ENCODE results near the gene ZFYVE28. TPM values are rescaled to one million over a fixed set of nuclear protein-coding genes. Genes with fewer than 3 reads are reported as not detected.

Gene ZFYVE28
- total and polyA plus RNA-seq, 2 donors (not counting 1 experiment from before 2014, with no cell fraction given) = 5.8 to 12.1 TPM

DNA sequence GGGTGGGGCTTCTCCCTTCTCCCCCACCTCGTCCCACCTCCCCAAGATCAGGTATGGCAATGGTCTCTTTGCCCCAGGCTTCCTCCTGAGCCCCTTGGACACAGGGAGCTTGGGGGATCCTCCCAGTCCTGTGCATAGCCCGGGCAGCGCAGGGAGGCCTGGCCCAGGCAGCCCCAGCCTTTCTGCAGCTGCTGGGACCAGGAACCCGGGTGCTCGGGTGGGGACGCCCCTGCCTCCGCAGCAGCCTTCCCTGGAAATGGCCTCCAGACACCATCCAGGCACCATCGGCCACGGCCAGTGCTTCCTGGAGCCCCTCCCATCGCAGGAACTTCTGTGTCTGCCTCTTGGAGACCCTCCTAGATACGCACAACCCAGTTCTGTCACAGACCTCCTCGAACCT lies 150.6 kb downstream of the ZFYVE28 start:
- ChIA-PET CTCF (no interaction called here), POLR2A (no interaction called here)
- Histone ChIP-seq H2AFZ (ENCODE audit: insufficient read depth, low read depth, low read length, poor library complexity, severe bottlenecking) (no peak overlapping the region), H3K4me2 (replicated peaks; ENCODE audit: low read depth, low read length, poor library complexity, severe bottlenecking) (no peak overlapping the region), H3K4me3 (ENCODE audit: control extremely low read depth in 1 of 5, extremely low read depth in 1 of 5, insufficient read depth in 1 of 5, low read depth in 2 of 5, low read length in 4 of 5) (no peak overlapping the region), H3K4me1 (ENCODE audit: control insufficient read depth in 2 of 2, insufficient read depth in 2 of 2, low read length in 2 of 2) (peaks cover 8 to 15% of the 10 kb centered on the region in 2 donors), H3K9ac (ENCODE audit: low read length) (no peak overlapping the region), H3K79me2 (ENCODE audit: control insufficient read depth, insufficient read depth, low read length) (peaks cover 4% of the 10 kb centered on the region), H4K20me1 (ENCODE audit: control insufficient read depth, insufficient read depth, low read length, poor library complexity, severe bottlenecking) (no peaks in the 10 kb centered on the region), H3K27me3 (replicated peaks in 1 of 4; ENCODE audit: control extremely low read depth in 1 of 4, control insufficient read depth in 3 of 4, insufficient read depth in 4 of 4, low read length in 3 of 4) (no peaks in the 10 kb centered on the region), H3K9me3 (ENCODE audit: control extremely low read depth in 1 of 3, control insufficient read depth in 2 of 3, insufficient read depth in 1 of 3, low read length in 2 of 3) (no peaks in the 10 kb centered on the region), H3K36me3 (replicated peaks in 1 of 2; ENCODE audit: control extremely low read depth in 1 of 2, control insufficient read depth in 1 of 2, extremely low read depth in 1 of 2, insufficient read depth in 2 of 2, low read length in 1 of 2) (no peaks in the 10 kb centered on the region), H3K27ac (ENCODE audit: low read length in 2 of 2) (no peak overlapping the region)
- no peak for DNase-seq
- 91% methylated on average over 9 of the region's 12 CpGs for WGBS (ENCODE audit: insufficient coverage)
- no peaks in the 10 kb centered on the region for H3K27me3 Mint-ChIP-seq
- TF ChIP-seq, protein P1, sequence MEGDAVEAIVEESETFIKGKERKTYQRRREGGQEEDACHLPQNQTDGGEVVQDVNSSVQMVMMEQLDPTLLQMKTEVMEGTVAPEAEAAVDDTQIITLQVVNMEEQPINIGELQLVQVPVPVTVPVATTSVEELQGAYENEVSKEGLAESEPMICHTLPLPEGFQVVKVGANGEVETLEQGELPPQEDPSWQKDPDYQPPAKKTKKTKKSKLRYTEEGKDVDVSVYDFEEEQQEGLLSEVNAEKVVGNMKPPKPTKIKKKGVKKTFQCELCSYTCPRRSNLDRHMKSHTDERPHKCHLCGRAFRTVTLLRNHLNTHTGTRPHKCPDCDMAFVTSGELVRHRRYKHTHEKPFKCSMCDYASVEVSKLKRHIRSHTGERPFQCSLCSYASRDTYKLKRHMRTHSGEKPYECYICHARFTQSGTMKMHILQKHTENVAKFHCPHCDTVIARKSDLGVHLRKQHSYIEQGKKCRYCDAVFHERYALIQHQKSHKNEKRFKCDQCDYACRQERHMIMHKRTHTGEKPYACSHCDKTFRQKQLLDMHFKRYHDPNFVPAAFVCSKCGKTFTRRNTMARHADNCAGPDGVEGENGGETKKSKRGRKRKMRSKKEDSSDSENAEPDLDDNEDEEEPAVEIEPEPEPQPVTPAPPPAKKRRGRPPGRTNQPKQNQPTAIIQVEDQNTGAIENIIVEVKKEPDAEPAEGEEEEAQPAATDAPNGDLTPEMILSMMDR (IDR thresholded peaks at IDR 0.05) = no peak
- TF ChIP-seq EZH2 (IDR thresholded peaks at IDR 0.05; ENCODE audit: borderline replicate concordance, insufficient read depth, low read depth, low read length, poor library complexity, severe bottlenecking) = no peak
- no peaks in the 10 kb centered on the region for H3K9me3 Mint-ChIP-seq (ENCODE audit: insufficient read depth)
- H3K4me1 Mint-ChIP-seq = peaks cover 5% of the 10 kb centered on the region
- ATAC-seq (ENCODE audit: low read depth) = no peak
- intact Hi-C loops (cut with micrococcal nuclease) = loop anchor here (10.0 kb wide), 1 partner anchor 427 kb away; no protein-coding TSS in a partner anchor
- no peak overlapping the region for H3K4me3 Mint-ChIP-seq
- H3K27ac Mint-ChIP-seq = no peak overlapping the region

DNA sequence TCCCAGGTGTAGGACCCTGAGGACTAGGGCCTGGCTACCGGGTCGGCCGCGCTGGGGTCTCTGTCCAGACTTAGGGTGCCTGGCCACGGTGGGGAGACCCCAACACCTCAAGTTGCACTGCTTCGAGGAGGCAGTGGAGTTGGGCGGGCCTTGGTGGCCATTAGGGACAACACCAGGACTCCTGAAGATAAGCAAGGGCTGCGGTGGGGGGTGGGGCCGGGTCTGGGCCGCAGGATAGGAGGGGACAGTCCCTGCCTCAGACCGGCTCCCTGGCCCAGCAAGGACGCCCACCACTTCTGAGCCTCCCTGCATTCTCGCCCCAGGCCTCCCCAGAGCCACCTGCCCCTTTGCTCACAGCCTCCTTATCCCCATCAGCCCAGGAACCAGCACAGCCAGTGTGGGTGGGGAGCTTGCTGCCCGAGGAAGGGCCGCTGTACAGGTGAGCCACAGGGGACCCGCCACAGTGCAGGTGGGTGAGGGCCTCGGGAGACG lies 151.1 kb downstream of the ZFYVE28 start:
- POLR2A ChIA-PET = no interaction called here
- no peak overlapping the region for H3K9ac ChIP-seq (ENCODE audit: low read length)
- H3K4me3 Mint-ChIP-seq = no peak overlapping the region
- ATAC-seq (ENCODE audit: low read depth) = no peak
- H3K36me3 ChIP-seq (replicated peaks in 1 of 2; ENCODE audit: control extremely low read depth in 1 of 2, control insufficient read depth in 1 of 2, extremely low read depth in 1 of 2, insufficient read depth in 2 of 2, low read length in 1 of 2) = no peaks in the 10 kb centered on the region
- CTCF ChIA-PET = no interaction called here
- peaks cover 10 to 18% of the 10 kb centered on the region in 2 donors for H3K4me1 ChIP-seq (ENCODE audit: control insufficient read depth in 2 of 2, insufficient read depth in 2 of 2, low read length in 2 of 2)
- no peak overlapping the region for H3K27ac ChIP-seq (ENCODE audit: low read length in 2 of 2)
- DNase-seq = no peak
- H3K79me2 ChIP-seq (ENCODE audit: control insufficient read depth, insufficient read depth, low read length) = peaks cover 4% of the 10 kb centered on the region
- no peak for TF ChIP-seq EZH2 (IDR thresholded peaks at IDR 0.05; ENCODE audit: borderline replicate concordance, insufficient read depth, low read depth, low read length, poor library complexity, severe bottlenecking)
- TF ChIP-seq, protein P1 (IDR thresholded peaks at IDR 0.05) = no peak
- no peak overlapping the region for H3K27ac Mint-ChIP-seq
- H3K4me2 ChIP-seq (replicated peaks; ENCODE audit: low read depth, low read length, poor library complexity, severe bottlenecking) = no peak overlapping the region
- H4K20me1 ChIP-seq (ENCODE audit: control insufficient read depth, insufficient read depth, low read length, poor library complexity, severe bottlenecking) = no peaks in the 10 kb centered on the region
- intact Hi-C loops (cut with micrococcal nuclease) = loop anchor here (10.0 kb wide), 1 partner anchor 427 kb away; no protein-coding TSS in a partner anchor
- no peaks in the 10 kb centered on the region for H3K27me3 Mint-ChIP-seq
- H3K9me3 ChIP-seq (ENCODE audit: control extremely low read depth in 1 of 3, control insufficient read depth in 2 of 3, insufficient read depth in 1 of 3, low read length in 2 of 3) = no peaks in the 10 kb centered on the region
- H3K4me3 ChIP-seq (ENCODE audit: control extremely low read depth in 1 of 5, extremely low read depth in 1 of 5, insufficient read depth in 1 of 5, low read depth in 2 of 5, low read length in 4 of 5) = no peak overlapping the region
- no peaks in the 10 kb centered on the region for H3K27me3 ChIP-seq (replicated peaks in 1 of 4; ENCODE audit: control extremely low read depth in 1 of 4, control insufficient read depth in 3 of 4, insufficient read depth in 4 of 4, low read length in 3 of 4)
- 91% methylated on average over 17 of the region's 18 CpGs for whole genome bisulfite sequencing (ENCODE audit: insufficient coverage)
- H3K4me1 Mint-ChIP-seq = peaks cover 5% of the 10 kb centered on the region
- H3K9me3 Mint-ChIP-seq (ENCODE audit: insufficient read depth) = no peaks in the 10 kb centered on the region
- H2AFZ ChIP-seq (ENCODE audit: insufficient read depth, low read depth, low read length, poor library complexity, severe bottlenecking) = no peak overlapping the region

Measured in B cell (primary cell).